MM.1S (cell line): Measurements from ENCODE around the gene AHRR.
A peak's percentile ranks its signal among the peaks of the same experiment; 100 is the strongest.
"Not testable (repeated sequence)": the region's sequence is repeated elsewhere in the genome, so short reads cannot be mapped to it uniquely, and the experiment has no call there.

ENCODE experiments used
- DNase-seq: peaks from one replicate; pipeline ENCODE4 v3.0.0-alpha.2; 2015
- H2AFZ ChIP-seq: fragments of 300-600 bp; sonication (generic); 2 replicates; pipeline ENCODE4 v1.6.0; 2016; ENCODE audit warnings: antibody characterized with exemption, low read length
- H3F3A ChIP-seq: fragments of 300-600 bp; sonication (generic); 2 replicates; pipeline ENCODE4 v1.6.1; 2016; ENCODE audit warnings: mild to moderate bottlenecking, antibody characterized with exemption, low read length, moderate library complexity, mixed read lengths; ENCODE audit not compliant: insufficient read depth
- H3K27ac ChIP-seq: fragments of 300-600 bp; sonication (generic); 2 replicates; pipeline ENCODE4 v1.5.1; 2016; ENCODE audit warnings: mild to moderate bottlenecking, low read length
- H3K27me3 ChIP-seq: fragments of 300-600 bp; sonication (generic); replicated peaks from 2 replicates; pipeline ENCODE4 v1.6.0; 2016; ENCODE audit warnings: low read length; ENCODE audit not compliant: insufficient read depth
- H3K36me3 ChIP-seq: fragments of 300-600 bp; sonication (generic); replicated peaks from 2 replicates; pipeline ENCODE4 v1.6.1; 2016; ENCODE audit warnings: mild to moderate bottlenecking, low read length, mixed read lengths; ENCODE audit not compliant: insufficient read depth
- H3K4me1 ChIP-seq: fragments of 300-600 bp; sonication (generic); 2 replicates; pipeline ENCODE4 v1.6.1; 2016; ENCODE audit warnings: low read length, mixed read lengths
- H3K4me2 ChIP-seq: fragments of 300-600 bp; sonication (generic); 2 replicates; pipeline ENCODE4 v1.6.0; 2016; ENCODE audit warnings: low read depth, low read length
- H3K4me3 ChIP-seq: fragments of 300-600 bp; sonication (generic); 2 replicates; pipeline ENCODE4 v1.5.1; 2016; ENCODE audit warnings: low read length, mixed read lengths
- H3K79me2 ChIP-seq: fragments of 300-600 bp; sonication (generic); 2 replicates; pipeline ENCODE4 v1.6.1; 2016; ENCODE audit warnings: mixed run types, low read length, mixed read lengths
- H3K9ac ChIP-seq: fragments of 300-600 bp; sonication (generic); 2 replicates; pipeline ENCODE4 v1.6.1; 2016; ENCODE audit warnings: low read length, mixed read lengths
- H3K9me2 ChIP-seq: fragments of 300-600 bp; sonication (generic); replicated peaks from 2 replicates; pipeline ENCODE4 v1.6.1; 2016; ENCODE audit warnings: mild to moderate bottlenecking, low read length, mixed read lengths; ENCODE audit not compliant: insufficient read depth
- H3K9me3 ChIP-seq: fragments of 300-600 bp; sonication (generic); replicated peaks from 2 replicates; pipeline ENCODE4 v1.6.1; 2016; ENCODE audit warnings: mild to moderate bottlenecking, low read length, mixed read lengths; ENCODE audit not compliant: insufficient read depth
- H4K20me1 ChIP-seq: fragments of 300-600 bp; sonication (generic); 2 replicates; pipeline ENCODE4 v1.6.1; 2016; ENCODE audit warnings: mild to moderate bottlenecking, low read length, moderate library complexity, mixed read lengths; ENCODE audit not compliant: insufficient read depth
- CTCF ChIP-seq: fragments of 300-600 bp; sonication (generic); IDR thresholded peaks from 2 replicates; pipeline ENCODE4 v1.5.1; 2016; ENCODE audit warnings: antibody characterized with exemption, low read length, mixed read lengths
- EZH2 ChIP-seq: fragments of 300-600 bp; sonication (generic); optimal IDR thresholded peaks from 2 replicates; pipeline ENCODE3; 2017; ENCODE audit warnings: low read depth, mild to moderate bottlenecking, antibody characterized with exemption, low read length, mixed read lengths
- EZH2phosphoT487 ChIP-seq: fragments of 300-600 bp; sonication (generic); IDR thresholded peaks from 2 replicates; pipeline ENCODE4 v1.6.1; 2018; ENCODE audit warnings: antibody characterized with exemption, low read length

Gene AHRR

GRCh38 chr5:296954-297353 lies 24.6 kb upstream of the AHRR start:
- Histone ChIP-seq H3K4me1 (peaks cover 14% of the 10 kb centered on the region), H3K79me2 (peaks cover 11% of the 10 kb centered on the region), H3F3A (peaks cover 12% of the 10 kb centered on the region)
- H4K20me1 ChIP-seq, H3K27ac ChIP-seq, DNase-seq, H3K4me2 ChIP-seq, H3K9me2 ChIP-seq, H3K9ac ChIP-seq, H3K4me3 ChIP-seq, H3K9me3 ChIP-seq, H3K36me3 ChIP-seq, H3K27me3 ChIP-seq, H2AFZ ChIP-seq: not testable (repeated sequence)

- not testable (repeated sequence) for DNase-seq, H3K36me3 ChIP-seq, H3K9ac ChIP-seq, H3K79me2 ChIP-seq, H3K4me3 ChIP-seq, H3K27me3 ChIP-seq, H3K27ac ChIP-seq, H2AFZ ChIP-seq, H4K20me1 ChIP-seq, H3K9me3 ChIP-seq, H3K9me2 ChIP-seq, H3K4me2 ChIP-seq
- H3F3A ChIP-seq = peaks cover 17% of the 10 kb centered on the region
- peaks cover 17% of the 10 kb centered on the region for H3K4me1 ChIP-seq
Observed at GRCh38 chr5:297448-297847, 24.1 kb upstream of the AHRR start.

- H3K36me3 ChIP-seq, H3K27me3 ChIP-seq, H2AFZ ChIP-seq, H3K4me2 ChIP-seq, H3K9me2 ChIP-seq, H3K79me2 ChIP-seq, H4K20me1 ChIP-seq, DNase-seq, H3K9me3 ChIP-seq, H3K9ac ChIP-seq, H3K27ac ChIP-seq, H3K4me3 ChIP-seq: not testable (repeated sequence)
- H3K4me1 ChIP-seq = peaks cover 24% of the 10 kb centered on the region
- peaks cover 25% of the 10 kb centered on the region for H3F3A ChIP-seq
Observed at GRCh38 chr5:297991-298736, 23.4 kb upstream of the AHRR start.

- H3K27me3 ChIP-seq = no peaks in the 10 kb centered on the region
- no peak overlapping the region for H3K4me2 ChIP-seq
- DNase-seq = no peak
- H3K9me3 ChIP-seq = no peaks in the 10 kb centered on the region
- peaks cover 26% of the 10 kb centered on the region for H3F3A ChIP-seq
- H3K36me3 ChIP-seq = no peaks in the 10 kb centered on the region
- no peak overlapping the region for H3K9ac ChIP-seq
- no peak overlapping the region for H2AFZ ChIP-seq
- H3K4me1 ChIP-seq = peaks cover 24% of the 10 kb centered on the region
- TF ChIP-seq EZH2 = no peak
- TF ChIP-seq EZH2phosphoT487 = no peak
- no peak for TF ChIP-seq CTCF
- no peak overlapping the region for H3K4me3 ChIP-seq
- no peaks in the 10 kb centered on the region for H4K20me1 ChIP-seq
- H3K27ac ChIP-seq = no peak overlapping the region
- H3K79me2 ChIP-seq = peaks cover 13% of the 10 kb centered on the region
- no peaks in the 10 kb centered on the region for H3K9me2 ChIP-seq
Observed at GRCh38 chr5:298737-299125, 22.8 kb upstream of the AHRR start.

GRCh38 chr5:299921-300320 lies 21.6 kb upstream of the AHRR start:
- H2AFZ ChIP-seq, H3K9ac ChIP-seq, H3K36me3 ChIP-seq, DNase-seq, H3K4me3 ChIP-seq, H3K27me3 ChIP-seq, H3K27ac ChIP-seq, H4K20me1 ChIP-seq, H3K9me2 ChIP-seq, H3K9me3 ChIP-seq, H3K4me2 ChIP-seq: not testable (repeated sequence)
- Histone ChIP-seq H3K4me1 (peaks cover 24% of the 10 kb centered on the region), H3F3A (peaks cover 26% of the 10 kb centered on the region), H3K79me2 (peaks cover 15% of the 10 kb centered on the region)

GRCh38 chr5:300691-301435 lies 20.7 kb upstream of the AHRR start:
- Histone ChIP-seq H3K4me1 (peaks cover 24% of the 10 kb centered on the region), H3F3A (peaks cover 26% of the 10 kb centered on the region), H3K4me2 (peak overlapping the region; percentile 9; the same call in 1 of the 2 replicates), H3K79me2 (peaks cover 24% of the 10 kb centered on the region), H3K27ac (peak overlapping the region; percentile 61; the same call in 1 of the 2 replicates)
- H3K27me3 ChIP-seq, H2AFZ ChIP-seq, H4K20me1 ChIP-seq, H3K9ac ChIP-seq, H3K9me2 ChIP-seq, H3K4me3 ChIP-seq, H3K36me3 ChIP-seq, H3K9me3 ChIP-seq, DNase-seq: not testable (repeated sequence)

GRCh38 chr5:302416-302815 lies 19.1 kb upstream of the AHRR start:
- H4K20me1 ChIP-seq = not testable (repeated sequence)

More at GRCh38 chr5:302416-302815, 19.1 kb upstream of the AHRR start:
- not testable (repeated sequence) for H3K36me3 ChIP-seq, H3K9me2 ChIP-seq, H3K27me3 ChIP-seq, H2AFZ ChIP-seq, H3K9me3 ChIP-seq, H3K4me3 ChIP-seq, H3K9ac ChIP-seq
- peak overlapping the region; percentile 61; the same call in 1 of the 2 replicates for H3K27ac ChIP-seq
- peaks cover 24% of the 10 kb centered on the region for H3K4me1 ChIP-seq
- peaks cover 37% of the 10 kb centered on the region for H3K79me2 ChIP-seq
- H3K4me2 ChIP-seq = peak overlapping the region; percentile 27; the same call in 1 of the 2 replicates
- peak; percentile 76 for DNase-seq
- peaks cover 26% of the 10 kb centered on the region for H3F3A ChIP-seq
